MM.1S (cell line): ENCODE measurements around the gene DBF4.
"Not testable (repeated sequence)": the region's sequence is repeated elsewhere in the genome, so short reads cannot be mapped to it uniquely, and the experiment has no call there.

Source experiments
- DNase-seq: peaks from one replicate; pipeline ENCODE4 v3.0.0-alpha.2; 2015
- H2AFZ ChIP-seq: fragments of 300-600 bp; sonication (generic); 2 replicates; pipeline ENCODE4 v1.6.0; 2016; ENCODE audit warnings: antibody characterized with exemption, low read length
- H3F3A ChIP-seq: fragments of 300-600 bp; sonication (generic); 2 replicates; pipeline ENCODE4 v1.6.1; 2016; ENCODE audit warnings: mild to moderate bottlenecking, antibody characterized with exemption, low read length, moderate library complexity, mixed read lengths; ENCODE audit not compliant: insufficient read depth
- H3K27ac ChIP-seq: fragments of 300-600 bp; sonication (generic); 2 replicates; pipeline ENCODE4 v1.5.1; 2016; ENCODE audit warnings: mild to moderate bottlenecking, low read length
- H3K27me3 ChIP-seq: fragments of 300-600 bp; sonication (generic); replicated peaks from 2 replicates; pipeline ENCODE4 v1.6.0; 2016; ENCODE audit warnings: low read length; ENCODE audit not compliant: insufficient read depth
- H3K36me3 ChIP-seq: fragments of 300-600 bp; sonication (generic); replicated peaks from 2 replicates; pipeline ENCODE4 v1.6.1; 2016; ENCODE audit warnings: mild to moderate bottlenecking, low read length, mixed read lengths; ENCODE audit not compliant: insufficient read depth
- H3K4me1 ChIP-seq: fragments of 300-600 bp; sonication (generic); 2 replicates; pipeline ENCODE4 v1.6.1; 2016; ENCODE audit warnings: low read length, mixed read lengths
- H3K4me2 ChIP-seq: fragments of 300-600 bp; sonication (generic); 2 replicates; pipeline ENCODE4 v1.6.0; 2016; ENCODE audit warnings: low read depth, low read length
- H3K4me3 ChIP-seq: fragments of 300-600 bp; sonication (generic); 2 replicates; pipeline ENCODE4 v1.5.1; 2016; ENCODE audit warnings: low read length, mixed read lengths
- H3K79me2 ChIP-seq: fragments of 300-600 bp; sonication (generic); 2 replicates; pipeline ENCODE4 v1.6.1; 2016; ENCODE audit warnings: mixed run types, low read length, mixed read lengths
- H3K9ac ChIP-seq: fragments of 300-600 bp; sonication (generic); 2 replicates; pipeline ENCODE4 v1.6.1; 2016; ENCODE audit warnings: low read length, mixed read lengths
- H3K9me2 ChIP-seq: fragments of 300-600 bp; sonication (generic); replicated peaks from 2 replicates; pipeline ENCODE4 v1.6.1; 2016; ENCODE audit warnings: mild to moderate bottlenecking, low read length, mixed read lengths; ENCODE audit not compliant: insufficient read depth
- H3K9me3 ChIP-seq: fragments of 300-600 bp; sonication (generic); replicated peaks from 2 replicates; pipeline ENCODE4 v1.6.1; 2016; ENCODE audit warnings: mild to moderate bottlenecking, low read length, mixed read lengths; ENCODE audit not compliant: insufficient read depth
- H4K20me1 ChIP-seq: fragments of 300-600 bp; sonication (generic); 2 replicates; pipeline ENCODE4 v1.6.1; 2016; ENCODE audit warnings: mild to moderate bottlenecking, low read length, moderate library complexity, mixed read lengths; ENCODE audit not compliant: insufficient read depth
- CTCF ChIP-seq: fragments of 300-600 bp; sonication (generic); IDR thresholded peaks from 2 replicates; pipeline ENCODE4 v1.5.1; 2016; ENCODE audit warnings: antibody characterized with exemption, low read length, mixed read lengths
- EZH2 ChIP-seq: fragments of 300-600 bp; sonication (generic); optimal IDR thresholded peaks from 2 replicates; pipeline ENCODE3; 2017; ENCODE audit warnings: low read depth, mild to moderate bottlenecking, antibody characterized with exemption, low read length, mixed read lengths
- EZH2phosphoT487 ChIP-seq: fragments of 300-600 bp; sonication (generic); IDR thresholded peaks from 2 replicates; pipeline ENCODE4 v1.6.1; 2018; ENCODE audit warnings: antibody characterized with exemption, low read length

The DBF4 gene

GRCh38 chr7:87918740-87919139 lies 42.4 kb downstream of the DBF4 start:
- Histone ChIP-seq H3K36me3 (no peaks in the 10 kb centered on the region), H3K4me2 (no peak overlapping the region), H3K27ac (no peak overlapping the region), H3K9ac (no peak overlapping the region), H3K79me2 (no peaks in the 10 kb centered on the region), H3K4me1 (peaks cover 7% of the 10 kb centered on the region), H4K20me1 (no peaks in the 10 kb centered on the region), H3K9me2 (no peaks in the 10 kb centered on the region), H3K27me3 (no peaks in the 10 kb centered on the region), H2AFZ (no peak overlapping the region), H3K4me3 (no peak overlapping the region), H3F3A (no peaks in the 10 kb centered on the region), H3K9me3 (no peaks in the 10 kb centered on the region)
- no peak for DNase-seq
- no peak for TF ChIP-seq EZH2
- no peak for TF ChIP-seq CTCF
- no peak for TF ChIP-seq EZH2phosphoT487

GRCh38 chr7:87919875-87920274 lies 43.6 kb downstream of the DBF4 start:
- Histone ChIP-seq H3K9ac (no peak overlapping the region), H3F3A (no peaks in the 10 kb centered on the region), H3K27me3 (no peaks in the 10 kb centered on the region), H3K27ac (no peak overlapping the region), H3K79me2 (no peaks in the 10 kb centered on the region), H3K36me3 (no peaks in the 10 kb centered on the region), H3K9me3 (no peaks in the 10 kb centered on the region), H3K4me3 (no peak overlapping the region), H2AFZ (no peak overlapping the region), H3K4me1 (peaks cover 7% of the 10 kb centered on the region), H4K20me1 (no peaks in the 10 kb centered on the region), H3K9me2 (no peaks in the 10 kb centered on the region), H3K4me2 (no peak overlapping the region)
- TF ChIP-seq EZH2, result no peak
- no peak for TF ChIP-seq CTCF
- no peak for TF ChIP-seq EZH2phosphoT487
- no peak for DNase-seq

DNA sequence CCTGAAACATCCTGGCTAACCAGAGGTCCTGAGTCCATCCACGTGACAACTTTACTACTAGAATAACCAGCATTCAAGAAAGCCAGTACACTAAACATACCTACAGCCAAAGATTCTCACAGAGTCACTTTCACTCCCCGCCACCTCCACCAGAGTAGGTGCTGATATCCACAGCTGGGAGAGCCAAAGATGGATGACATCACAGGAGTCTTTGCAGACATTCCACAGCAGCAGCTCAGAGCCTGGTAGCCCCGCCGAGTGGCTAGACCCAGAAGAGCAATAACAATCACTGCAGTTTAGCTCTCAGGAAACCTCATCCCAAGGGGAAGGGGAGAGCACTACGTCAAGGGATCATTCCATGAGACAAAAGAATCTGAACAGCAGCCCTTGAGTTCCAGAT lies 44.3 kb downstream of the DBF4 start:
- Histone ChIP-seq H3K9me2 (no peaks in the 10 kb centered on the region), H3K27ac (no peak overlapping the region), H3K36me3 (no peaks in the 10 kb centered on the region), H3F3A (0 out of 2 replicates have a peak, but pooled peaks cover under 1% of the 10 kb centered on the region), H3K79me2 (no peaks in the 10 kb centered on the region), H2AFZ (no peak overlapping the region), H3K4me3 (no peak overlapping the region), H3K4me2 (no peak overlapping the region), H4K20me1 (no peaks in the 10 kb centered on the region), H3K4me1 (peaks cover 7% of the 10 kb centered on the region), H3K9me3 (no peaks in the 10 kb centered on the region), H3K9ac (no peak overlapping the region), H3K27me3 (no peaks in the 10 kb centered on the region)
- DNase-seq, result no peak
- TF ChIP-seq EZH2 (no peak), CTCF (no peak), EZH2phosphoT487 (no peak)

DNA sequence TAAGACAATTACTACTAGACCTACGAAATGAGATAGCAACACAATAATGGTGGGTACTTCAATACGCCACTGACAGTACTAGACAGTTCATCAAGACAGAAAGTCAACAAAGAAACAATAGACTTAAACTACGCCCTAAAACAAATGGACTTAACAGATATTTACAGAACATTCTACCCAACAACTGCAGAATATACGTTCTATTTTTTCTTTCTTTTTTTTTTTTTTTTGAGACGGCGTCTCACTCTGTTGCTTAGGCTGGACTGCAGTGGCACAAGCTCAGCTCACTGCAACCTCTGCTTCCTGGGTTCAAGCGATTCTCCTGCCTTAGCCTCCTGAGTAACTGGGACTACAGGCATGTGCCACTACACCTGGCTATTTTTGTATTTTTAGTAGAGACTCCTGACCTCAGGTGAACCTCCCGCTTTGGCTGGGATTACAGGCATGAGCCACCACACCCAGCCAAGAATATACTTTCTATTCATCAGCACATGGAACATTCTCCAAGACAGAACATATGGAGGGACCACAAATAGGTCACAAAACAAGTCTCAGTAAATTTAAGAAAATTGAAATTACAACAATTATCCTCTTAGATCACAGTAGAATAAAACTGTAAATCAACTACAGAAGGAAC lies 46.6 kb downstream of the DBF4 start:
- H2AFZ ChIP-seq, H3K27me3 ChIP-seq, DNase-seq, H3K36me3 ChIP-seq, H3K4me3 ChIP-seq, H4K20me1 ChIP-seq, H3K79me2 ChIP-seq, H3K9ac ChIP-seq, H3K27ac ChIP-seq, H3K9me2 ChIP-seq, H3K9me3 ChIP-seq: not testable (repeated sequence)
- Histone ChIP-seq H3K4me2 (0 out of 2 replicates have a peak overlapping the region, but pooled peaks have one; percentile 31), H3K4me1 (peaks cover 19% of the 10 kb centered on the region), H3F3A (peaks cover 20% of the 10 kb centered on the region)
